Prostate gland (tissue), 2 donors: ENCODE measurements around the gene NOTCH4. TPM values are rescaled to one million over a fixed set of nuclear protein-coding genes. Genes with fewer than 3 reads are reported as not detected.

Experiments used
- DNase-seq: peaks from one replicate; pipeline ENCODE4 v3.0.0-alpha.2; 2019; ENCODE audit warnings: low spot score
- H3K27ac ChIP-seq, 2 donors: fragments of 200-600 bp; sonication (generic); 2 replicates each; pipeline ENCODE4 v1.5.1; 2017 to 2019
- H3K27me3 ChIP-seq: fragments of 200-600 bp; sonication (generic); replicated peaks from 2 replicates; pipeline ENCODE4 v1.5.1; 2019; ENCODE audit not compliant: insufficient read depth
- H3K36me3 ChIP-seq, 2 donors: fragments of 200-600 bp; sonication (generic); 1 replicate in 1 of 2; 2 replicates in 1 of 2; pipeline versions ENCODE4 v1.5.1 to v1.8.1; 2017 to 2019
- H3K4me1 ChIP-seq: fragments of 200-600 bp; sonication (generic); replicated peaks from 2 replicates; pipeline ENCODE4 v1.5.1; 2019
- H3K4me3 ChIP-seq, 2 donors: fragments of 200-600 bp; sonication (generic); 2 replicates each; pipeline ENCODE4 v1.5.1; 2017 to 2019
- H3K9me3 ChIP-seq: fragments of 200-600 bp; sonication (generic); 2 replicates; pipeline ENCODE4 v1.5.1; 2017
- CTCF ChIP-seq, 4 experiments: fragments of 200-600 bp in 2 of 4; fragments of 450-650 bp in 2 of 4; sonication (generic) in 2 of 4; IDR thresholded peaks; 1 replicate in 3 of 4; 2 replicates in 1 of 4; pipeline ENCODE4 v1.5.1; 2016 to 2019; ENCODE audit warnings: antibody characterized with exemption in 4 of 4, mild to moderate bottlenecking in 2 of 4, moderate library complexity in 2 of 4
- POLR2A ChIP-seq: fragments of 450-650 bp; IDR thresholded peaks from one replicate; pipeline ENCODE4 v1.6.1; 2016; ENCODE audit warnings: antibody characterized with exemption, mild to moderate bottlenecking
- POLR2AphosphoS5 ChIP-seq: sonication (generic); formaldehyde crosslinking; IDR thresholded peaks from one replicate; pipeline ENCODE4 v1.6.1; 2017; ENCODE audit warnings: antibody characterized with exemption
- WGBS: methylation state at CpG from one replicate; pipeline ENCODE4 v1.1.5; 2018; 5-methylcytosine and 5-hydroxymethylcytosine counted together
- intact Hi-C: fragments of 100-400 bp; cut with DNase I; formaldehyde crosslinking; loops from one replicate; pipeline ENCODE4 v1.14.2; 2022
- total RNA-seq, 2 donors: library from RNA; depleted of rRNA; stranded (reverse); fragments of >200 nt; gene quantifications; one replicate each; pipeline ENCODE4 v1.1.0, GENCODE V29; 2016

NOTCH4 gene
- total RNA-seq, 2 donors from 2014 or later, result 14.6 to 18.2 TPM

- TF ChIP-seq CTCF (IDR thresholded peaks at IDR 0.05) (no peak), POLR2A (no peak), POLR2AphosphoS5 (no peak)
- no peaks in the 10 kb centered on the region for H3K36me3 ChIP-seq
- H3K27me3 ChIP-seq, result no peaks in the 10 kb centered on the region
- DNase-seq, result no peak
- intact Hi-C loops, result no loop called here
- no peak overlapping the region for H3K27ac ChIP-seq
- H3K9me3 ChIP-seq, result no peaks in the 10 kb centered on the region
- WGBS, result 84% methylated on average over 2 of the region's 2 CpGs
- H3K4me3 ChIP-seq, result no peak overlapping the region
- no peaks in the 10 kb centered on the region for H3K4me1 ChIP-seq
Observed at GRCh38 chr6:32239462-32239861, 15.6 kb upstream of the NOTCH4 start.

GRCh38 chr6:32234934-32235333 is 11.1 kb upstream of the NOTCH4 start:
- 47% methylated on average over 4 of the region's 4 CpGs for WGBS
- DNase-seq, result no peak
- Histone ChIP-seq H3K27me3 (no peaks in the 10 kb centered on the region), H3K4me1 (no peaks in the 10 kb centered on the region), H3K27ac (no peak overlapping the region), H3K9me3 (no peaks in the 10 kb centered on the region), H3K36me3 (no peaks in the 10 kb centered on the region), H3K4me3 (no peak overlapping the region)
- TF ChIP-seq POLR2A (no peak), CTCF (IDR thresholded peaks at IDR 0.05) (no peak), POLR2AphosphoS5 (no peak)
- intact Hi-C loops, result no loop called here

- Histone ChIP-seq H3K27me3 (no peaks in the 10 kb centered on the region), H3K4me3 (no peak overlapping the region), H3K36me3 (no peaks in the 10 kb centered on the region), H3K9me3 (no peaks in the 10 kb centered on the region), H3K27ac (no peak overlapping the region), H3K4me1 (no peaks in the 10 kb centered on the region)
- 87% methylated on average over 7 of the region's 7 CpGs for WGBS
- TF ChIP-seq POLR2A (no peak), POLR2AphosphoS5 (no peak), CTCF (IDR thresholded peaks at IDR 0.05) (no peak)
- intact Hi-C loops, result no loop called here
- DNase-seq, result no peak
Observed at GRCh38 chr6:32226434-32226833, 2.6 kb upstream of the NOTCH4 start.

GRCh38 chr6:32224696-32225095 is 829 bp upstream of the NOTCH4 start:
- 72% methylated on average over 2 of the region's 2 CpGs for WGBS
- intact Hi-C loops, result no loop called here
- Histone ChIP-seq H3K27me3 (no peaks in the 10 kb centered on the region), H3K9me3 (no peaks in the 10 kb centered on the region), H3K36me3 (no peaks in the 10 kb centered on the region), H3K4me1 (no peaks in the 10 kb centered on the region), H3K4me3 (no peak overlapping the region), H3K27ac (no peak overlapping the region)
- TF ChIP-seq CTCF (IDR thresholded peaks at IDR 0.05), result no peak
- no peak for DNase-seq

- peak; percentile 61 for DNase-seq
- H3K36me3 ChIP-seq, result no peaks in the 10 kb centered on the region
- H3K9me3 ChIP-seq, result no peaks in the 10 kb centered on the region
- intact Hi-C loops, result no loop called here
- no peak for TF ChIP-seq CTCF (IDR thresholded peaks at IDR 0.05)
- no peak for TF ChIP-seq POLR2A
- TF ChIP-seq POLR2AphosphoS5, result peak; percentile 21
- peak overlapping the region; percentile 10 to 14 for H3K4me3 ChIP-seq
- no peaks in the 10 kb centered on the region for H3K4me1 ChIP-seq
- WGBS, result 43% methylated on average over 8 of the region's 8 CpGs
- H3K27ac ChIP-seq, result peak overlapping the region; percentile 61 to 63
- no peaks in the 10 kb centered on the region for H3K27me3 ChIP-seq
Observed at GRCh38 chr6:32222333-32223230, 1.3 kb downstream of the NOTCH4 start.
